ENCODE data around the gene DHX57. TPM values are rescaled to one million over a fixed set of nuclear protein-coding genes. Genes with fewer than 3 reads are reported as not detected.

DHX57 gene
- 18.0 TPM for total RNA-seq
- polyA plus RNA-seq: 1 to 10 TPM; 6.2 to 9.2 (median 7.4) TPM

- H3K27ac ChIP-seq (ENCODE audit: insufficient read depth, low read length, poor library complexity, severe bottlenecking): peak within 1 kb of the TSS; percentile 59
- peak within 1 kb of the TSS; percentile 79 for H3K4me3 ChIP-seq (ENCODE audit: low read depth, low read length)
- H3K27me3 ChIP-seq (ENCODE audit: control insufficient read depth, insufficient read depth, low read length): no peaks in the 10 kb centered on the region
- H3K36me3 Mint-ChIP-seq: peaks cover 14% of the 10 kb centered on the region
- peaks cover 16% of the 10 kb centered on the region for H3K4me1 ChIP-seq (ENCODE audit: control insufficient read depth, insufficient read depth, low read length, poor library complexity, severe bottlenecking)
- peaks cover 23 to 38% (median 27%) of the 10 kb centered on the region in 4 donors for H3K4me1 Mint-ChIP-seq
- peak within 1 kb of the TSS; percentile 72 to 99 (median 98) for H3K27ac Mint-ChIP-seq
- H3K27me3 Mint-ChIP-seq: no peaks in the 10 kb centered on the region
- H3K9me3 Mint-ChIP-seq: peaks cover 0 to 9% (median 4%) of the 10 kb centered on the region in 7 donors
- no peaks in the 10 kb centered on the region for H3K36me3 ChIP-seq (ENCODE audit: control insufficient read depth, insufficient read depth, low read length)
- DNase-seq (peak; percentile 72 to 87 (median 82)), ATAC-seq (ENCODE audit: low read depth in 2 of 2) (peak; percentile 97 to 99)
- peak within 1 kb of the TSS; percentile 85 to 100 (median 96) for H3K4me3 Mint-ChIP-seq
- no peaks in the 10 kb centered on the region for H3K9me3 ChIP-seq (ENCODE audit: control insufficient read depth in 2 of 2, low read length in 2 of 2)
Observed at GRCh38 chr2:38875576-38876367, at the start of gene DHX57, which contains the start of gene MORN2. TSS of gene DHX57 (minus strand) at chr2:38875934. CDS start at chr2:38868405, 7,529 bp downstream. TSS of gene MORN2 (plus strand) at chr2:38875976.

GRCh38 chr2:38922902-38923301 is 47.2 kb upstream of the DHX57 start:
- peaks cover 0 to 1% (median 0%) of the 10 kb centered on the region in 7 donors for H3K9me3 Mint-ChIP-seq
- no peaks in the 10 kb centered on the region for H3K36me3 Mint-ChIP-seq
- H3K4me1 Mint-ChIP-seq: no peaks in the 10 kb centered on the region
- H3K4me3 Mint-ChIP-seq: no peak overlapping the region
- H3K27me3 Mint-ChIP-seq: peaks cover 20% of the 10 kb centered on the region
- DNase-seq (no peak), ATAC-seq (ENCODE audit: low read depth in 2 of 2) (no peak)
- H3K27me3 ChIP-seq (ENCODE audit: control insufficient read depth, insufficient read depth, low read length): no peaks in the 10 kb centered on the region
- H3K9me3 ChIP-seq (ENCODE audit: control insufficient read depth in 2 of 2, low read length in 2 of 2): no peaks in the 10 kb centered on the region
- H3K27ac Mint-ChIP-seq: no peak overlapping the region
- H3K27ac ChIP-seq (ENCODE audit: insufficient read depth, low read length, poor library complexity, severe bottlenecking): no peak overlapping the region
- H3K4me3 ChIP-seq (ENCODE audit: low read depth, low read length): no peak overlapping the region
- H3K4me1 ChIP-seq (ENCODE audit: control insufficient read depth, insufficient read depth, low read length, poor library complexity, severe bottlenecking): no peaks in the 10 kb centered on the region
- H3K36me3 ChIP-seq (ENCODE audit: control insufficient read depth, insufficient read depth, low read length): no peaks in the 10 kb centered on the region

GRCh38 chr2:38922389-38922788 is 46.7 kb upstream of the DHX57 start:
- H3K27ac ChIP-seq (ENCODE audit: insufficient read depth, low read length, poor library complexity, severe bottlenecking): no peak overlapping the region

DNA sequence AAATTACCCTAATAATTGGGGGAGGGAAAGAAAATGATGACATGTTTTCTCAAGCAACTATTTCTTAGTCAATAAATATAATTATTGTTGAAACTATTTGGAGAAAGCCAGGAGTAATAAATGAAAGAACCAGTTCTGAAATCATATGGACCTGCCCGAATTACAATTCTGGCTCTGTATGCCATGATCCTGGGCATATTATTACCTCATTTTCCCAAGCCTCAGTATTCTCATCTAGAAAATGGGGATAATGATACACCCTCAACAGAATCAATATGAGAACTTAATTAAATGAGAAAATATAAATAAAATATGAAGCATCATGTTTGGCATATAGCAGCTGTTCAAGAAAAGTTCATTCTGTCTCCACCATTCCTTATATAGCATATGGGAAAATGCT is 36.9 kb upstream of the DHX57 start:
- peaks cover 0 to 2% (median 0%) of the 10 kb centered on the region in 7 donors for H3K9me3 Mint-ChIP-seq
- DNase-seq (no peak), ATAC-seq (ENCODE audit: low read depth in 2 of 2) (no peak)
- peaks cover 15% of the 10 kb centered on the region for H3K4me1 ChIP-seq (ENCODE audit: control insufficient read depth, insufficient read depth, low read length, poor library complexity, severe bottlenecking)
- no peak overlapping the region for H3K27ac Mint-ChIP-seq
- peaks cover 6 to 15% (median 14%) of the 10 kb centered on the region in 4 donors for H3K4me1 Mint-ChIP-seq
- H3K27me3 Mint-ChIP-seq: no peaks in the 10 kb centered on the region
- no peak overlapping the region for H3K27ac ChIP-seq (ENCODE audit: insufficient read depth, low read length, poor library complexity, severe bottlenecking)
- H3K27me3 ChIP-seq (ENCODE audit: control insufficient read depth, insufficient read depth, low read length): no peaks in the 10 kb centered on the region
- H3K36me3 Mint-ChIP-seq: no peaks in the 10 kb centered on the region
- no peak overlapping the region for H3K4me3 ChIP-seq (ENCODE audit: low read depth, low read length)
- no peaks in the 10 kb centered on the region for H3K36me3 ChIP-seq (ENCODE audit: control insufficient read depth, insufficient read depth, low read length)
- H3K4me3 Mint-ChIP-seq: no peak overlapping the region
- no peaks in the 10 kb centered on the region for H3K9me3 ChIP-seq (ENCODE audit: control insufficient read depth in 2 of 2, low read length in 2 of 2)

More at GRCh38 chr2:38922389-38922788, 46.7 kb upstream of the DHX57 start:
- Histone ChIP-seq H3K27me3 (ENCODE audit: control insufficient read depth, insufficient read depth, low read length) (no peaks in the 10 kb centered on the region), H3K9me3 (ENCODE audit: control insufficient read depth in 2 of 2, low read length in 2 of 2) (no peaks in the 10 kb centered on the region), H3K4me3 (ENCODE audit: low read depth, low read length) (no peak overlapping the region), H3K36me3 (ENCODE audit: control insufficient read depth, insufficient read depth, low read length) (no peaks in the 10 kb centered on the region), H3K4me1 (ENCODE audit: control insufficient read depth, insufficient read depth, low read length, poor library complexity, severe bottlenecking) (no peaks in the 10 kb centered on the region)
- H3K27me3 Mint-ChIP-seq: peaks cover 22% of the 10 kb centered on the region
- no peaks in the 10 kb centered on the region for H3K36me3 Mint-ChIP-seq
- H3K4me1 Mint-ChIP-seq: no peaks in the 10 kb centered on the region
- DNase-seq: no peak
- peaks cover 0 to 1% (median 0%) of the 10 kb centered on the region in 7 donors for H3K9me3 Mint-ChIP-seq
- no peak for ATAC-seq (ENCODE audit: low read depth in 2 of 2)
- no peak overlapping the region for H3K4me3 Mint-ChIP-seq
- no peak overlapping the region for H3K27ac Mint-ChIP-seq

- H3K36me3 Mint-ChIP-seq: no peaks in the 10 kb centered on the region
- H3K27me3 Mint-ChIP-seq: no peaks in the 10 kb centered on the region
- no peaks in the 10 kb centered on the region for H3K27me3 ChIP-seq (ENCODE audit: control insufficient read depth, insufficient read depth, low read length)
- no peak overlapping the region for H3K4me3 ChIP-seq (ENCODE audit: low read depth, low read length)
- peaks cover 7 to 17% (median 15%) of the 10 kb centered on the region in 4 donors for H3K4me1 Mint-ChIP-seq
- no peak overlapping the region for H3K27ac Mint-ChIP-seq
- H3K36me3 ChIP-seq (ENCODE audit: control insufficient read depth, insufficient read depth, low read length): no peaks in the 10 kb centered on the region
- H3K27ac ChIP-seq (ENCODE audit: insufficient read depth, low read length, poor library complexity, severe bottlenecking): no peak overlapping the region
- ATAC-seq (ENCODE audit: low read depth in 2 of 2) (no peak), DNase-seq (no peak)
- no peak overlapping the region for H3K4me3 Mint-ChIP-seq
- H3K9me3 ChIP-seq (ENCODE audit: control insufficient read depth in 2 of 2, low read length in 2 of 2): no peaks in the 10 kb centered on the region
- H3K4me1 ChIP-seq (ENCODE audit: control insufficient read depth, insufficient read depth, low read length, poor library complexity, severe bottlenecking): peaks cover 15% of the 10 kb centered on the region
- H3K9me3 Mint-ChIP-seq: peaks cover 0 to 2% (median 0%) of the 10 kb centered on the region in 7 donors
Observed at GRCh38 chr2:38911191-38911590, 35.5 kb upstream of the DHX57 start.

- Mint-ChIP-seq H3K4me3 (no peak overlapping the region), H3K9me3 (peaks cover 0 to 2% (median 0%) of the 10 kb centered on the region in 7 donors), H3K36me3 (no peaks in the 10 kb centered on the region), H3K27ac (no peak overlapping the region), H3K27me3 (no peaks in the 10 kb centered on the region), H3K4me1 (peaks cover 7 to 17% (median 15%) of the 10 kb centered on the region in 4 donors)
- DNase-seq: no peak
- Histone ChIP-seq H3K27me3 (ENCODE audit: control insufficient read depth, insufficient read depth, low read length) (no peaks in the 10 kb centered on the region), H3K4me3 (ENCODE audit: low read depth, low read length) (no peak overlapping the region), H3K36me3 (ENCODE audit: control insufficient read depth, insufficient read depth, low read length) (no peaks in the 10 kb centered on the region), H3K27ac (ENCODE audit: insufficient read depth, low read length, poor library complexity, severe bottlenecking) (no peak overlapping the region), H3K4me1 (ENCODE audit: control insufficient read depth, insufficient read depth, low read length, poor library complexity, severe bottlenecking) (peaks cover 15% of the 10 kb centered on the region), H3K9me3 (ENCODE audit: control insufficient read depth in 2 of 2, low read length in 2 of 2) (no peaks in the 10 kb centered on the region)
- no peak for ATAC-seq (ENCODE audit: low read depth in 2 of 2)
Observed at GRCh38 chr2:38909872-38910271, 34.1 kb upstream of the DHX57 start.

- H3K27ac ChIP-seq (ENCODE audit: insufficient read depth, low read length, poor library complexity, severe bottlenecking): no peak overlapping the region
- peaks cover 15% of the 10 kb centered on the region for H3K4me1 ChIP-seq (ENCODE audit: control insufficient read depth, insufficient read depth, low read length, poor library complexity, severe bottlenecking)
- H3K4me3 Mint-ChIP-seq: peak overlapping the region in 1 of 4 donors; percentile 5
- H3K9me3 Mint-ChIP-seq: peaks cover 0 to 2% (median 0%) of the 10 kb centered on the region in 7 donors
- no peaks in the 10 kb centered on the region for H3K9me3 ChIP-seq (ENCODE audit: control insufficient read depth in 2 of 2, low read length in 2 of 2)
- no peaks in the 10 kb centered on the region for H3K36me3 Mint-ChIP-seq
- DNase-seq (peak in 2 of 3 donors; percentile 3 to 76), ATAC-seq (ENCODE audit: low read depth in 2 of 2) (peak in 1 of 2 donors; percentile 42)
- H3K4me3 ChIP-seq (ENCODE audit: low read depth, low read length): peak overlapping the region; percentile 24
- H3K27me3 Mint-ChIP-seq: no peaks in the 10 kb centered on the region
- peak overlapping the region in 2 of 3 donors; percentile 6 to 62 for H3K27ac Mint-ChIP-seq
- H3K27me3 ChIP-seq (ENCODE audit: control insufficient read depth, insufficient read depth, low read length): no peaks in the 10 kb centered on the region
- no peaks in the 10 kb centered on the region for H3K36me3 ChIP-seq (ENCODE audit: control insufficient read depth, insufficient read depth, low read length)
- H3K4me1 Mint-ChIP-seq: peaks cover 7 to 17% (median 15%) of the 10 kb centered on the region in 4 donors
Observed at GRCh38 chr2:38907743-38908562, 32.2 kb upstream of the DHX57 start.
